GM19099 (cell line): ENCODE measurements around the gene RELB.

Source experiments
- POLR2A ChIP-seq: IDR thresholded peaks from 3 replicates; pipeline ENCODE4 v1.6.1; 2011; ENCODE audit warnings: low read depth; ENCODE audit not compliant: insufficient read length; ENCODE audit errors: extremely low read depth

RELB gene

GRCh38 chr19:45001087-45001739 lies at the start of gene RELB:
RELB (plus strand) TSS chr19:45001464; CDS start chr19:45001580, 116 bp downstream.
- TF ChIP-seq POLR2A = peak; percentile 78

GRCh38 chr19:44954278-44954648 lies 47.0 kb upstream of the RELB start:
- TF ChIP-seq POLR2A = no peak

- TF ChIP-seq POLR2A = peak; percentile 92
Measured at GRCh38 chr19:44954649-44955504, 46.4 kb upstream of the RELB start, which contains the start of gene CLPTM1. CLPTM1 (plus strand) TSS chr19:44955380; CDS start chr19:44955396, 16 bp downstream.

GRCh38 chr19:44955505-44956439 lies 45.5 kb upstream of the RELB start:
- TF ChIP-seq POLR2A = no peak

- TF ChIP-seq POLR2A = no peak
Measured at GRCh38 chr19:44957526-44957925, 43.7 kb upstream of the RELB start.

GRCh38 chr19:44958090-44958489 lies 43.2 kb upstream of the RELB start:
- no peak for TF ChIP-seq POLR2A

GRCh38 chr19:44959691-44960090 lies 41.6 kb upstream of the RELB start:
- TF ChIP-seq POLR2A = no peak

- no peak for TF ChIP-seq POLR2A
Measured at GRCh38 chr19:44960906-44961728, 40.1 kb upstream of the RELB start.

- no peak for TF ChIP-seq POLR2A
Measured at GRCh38 chr19:44961821-44962220, 39.4 kb upstream of the RELB start.

GRCh38 chr19:44968118-44968517 lies 33.1 kb upstream of the RELB start:
- no peak for TF ChIP-seq POLR2A

- no peak for TF ChIP-seq POLR2A
Measured at GRCh38 chr19:44968670-44969069, 32.6 kb upstream of the RELB start.

- no peak for TF ChIP-seq POLR2A
Measured at GRCh38 chr19:44969437-44969836, 31.8 kb upstream of the RELB start.

- no peak for TF ChIP-seq POLR2A
Measured at GRCh38 chr19:44972802-44973201, 28.5 kb upstream of the RELB start.
